MV-4-11 (cell line): ENCODE data around the gene ARHGAP33.
"Not testable (repeated sequence)": the region's sequence is repeated elsewhere in the genome, so short reads cannot be mapped to it uniquely, and the experiment has no call there.

Source experiments
- DNase-seq: peaks from one replicate; lab custom pipeline; 2025; lab: John Stamatoyannopoulos, UW

Gene ARHGAP33

GRCh38 chr19:35792312-35792711 lies 16.9 kb downstream of the ARHGAP33 start:
- DNase-seq: no peak

GRCh38 chr19:35792888-35793287 lies 17.5 kb downstream of the ARHGAP33 start:
- no peak for DNase-seq

- no peak for DNase-seq
These were observed 18.2 kb downstream of the ARHGAP33 start for GRCh38 chr19:35793381-35794165.

GRCh38 chr19:35795564-35795963 lies 20.2 kb downstream of the ARHGAP33 start:
- not testable (repeated sequence) for DNase-seq

GRCh38 chr19:35796645-35797542 lies 21.5 kb downstream of the ARHGAP33 start:
- DNase-seq: no peak

- no peak for DNase-seq
These were observed 22.3 kb downstream of the ARHGAP33 start for GRCh38 chr19:35797663-35798062.

- no peak for DNase-seq
These were observed 26.5 kb downstream of the ARHGAP33 start for GRCh38 chr19:35801828-35802227.

- DNase-seq: no peak
These were observed 30.2 kb downstream of the ARHGAP33 start for GRCh38 chr19:35805526-35806102.

- no peak for DNase-seq
These were observed 31.2 kb downstream of the ARHGAP33 start for GRCh38 chr19:35806597-35806996.

- DNase-seq: no peak
These were observed 32.3 kb downstream of the ARHGAP33 start for GRCh38 chr19:35807633-35808032.

- no peak for DNase-seq
These were observed 36.2 kb downstream of the ARHGAP33 start for GRCh38 chr19:35811317-35812219.

GRCh38 chr19:35812220-35813042 lies 37.1 kb downstream of the ARHGAP33 start, which contains the start of gene PRODH2:
TSS of gene PRODH2 (minus strand) at chr19:35812845. CDS start at chr19:35812805, 40 bp downstream.
- DNase-seq: no peak

GRCh38 chr19:35813043-35813890 lies 37.9 kb downstream of the ARHGAP33 start:
- no peak for DNase-seq

GRCh38 chr19:35816262-35816661 lies 40.9 kb downstream of the ARHGAP33 start:
- DNase-seq: no peak

- DNase-seq: no peak
These were observed 41.5 kb downstream of the ARHGAP33 start for GRCh38 chr19:35816846-35817245.

- no peak for DNase-seq
These were observed 43.1 kb downstream of the ARHGAP33 start for GRCh38 chr19:35818445-35818844.

GRCh38 chr19:35822579-35822978 lies 47.2 kb downstream of the ARHGAP33 start:
- peak; percentile 98 for DNase-seq

GRCh38 chr19:35824150-35824549 lies 48.8 kb downstream of the ARHGAP33 start:
- DNase-seq: no peak

GRCh38 chr19:35828692-35829301 lies 53.4 kb downstream of the ARHGAP33 start:
- peak; percentile 50 for DNase-seq
